AG09319 (cell line): ENCODE results near the gene TMEM156.

Experiments used
- DNase-seq: peaks from one replicate; pipeline ENCODE4 v3.0.0-alpha.2; 2010; ENCODE audit warnings: low read depth; ENCODE audit errors: extremely low read depth
- CTCF ChIP-seq: IDR thresholded peaks from 2 replicates; pipeline ENCODE4 v1.5.1; 2011; ENCODE audit warnings: low read depth, mild to moderate bottlenecking, inconsistent platforms, low read length, moderate library complexity

The TMEM156 gene

GRCh38 chr4:38939165-38939564, 93.0 kb downstream of the TMEM156 start:
- DNase-seq: no peak

DNA sequence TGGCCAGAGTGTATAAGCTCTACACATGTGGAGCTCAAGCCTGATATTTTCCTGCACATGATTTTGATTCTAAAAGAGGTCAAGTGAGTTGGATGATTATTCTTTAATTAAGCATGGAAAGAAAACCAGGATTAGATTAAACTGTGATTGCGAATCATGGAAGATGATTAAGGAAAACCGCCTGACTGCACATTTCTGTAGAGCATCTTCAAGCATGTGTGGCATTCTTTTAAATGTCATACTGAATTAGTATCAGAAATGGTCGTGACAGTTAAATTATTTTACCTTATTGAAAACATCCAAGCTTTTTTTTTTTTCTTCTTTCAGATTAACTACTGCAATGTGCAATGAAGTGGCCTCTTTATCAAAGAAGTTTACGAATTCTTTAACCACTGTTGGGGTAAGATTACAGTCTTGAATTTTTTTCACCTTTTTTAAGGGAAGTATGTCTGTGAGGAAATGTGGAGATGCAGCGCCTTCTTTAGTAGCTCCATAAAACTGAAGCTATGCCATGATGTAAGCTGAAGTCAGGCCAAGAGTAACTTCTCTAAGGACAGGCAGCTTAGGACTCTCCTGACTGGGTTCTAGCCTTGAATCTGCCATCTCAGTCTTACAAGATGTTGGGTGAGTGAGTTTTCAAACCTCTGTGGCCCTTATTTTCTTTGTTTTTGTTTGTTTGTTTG, 96.7 kb downstream of the TMEM156 start:
- peak; percentile 96 for DNase-seq
- TF ChIP-seq CTCF: 0 out of 2 replicates have a peak, but pooled peaks have one; percentile 2

More at GRCh38 chr4:38939165-38939564, 93.0 kb downstream of the TMEM156 start:
- TF ChIP-seq CTCF: no peak

DNA sequence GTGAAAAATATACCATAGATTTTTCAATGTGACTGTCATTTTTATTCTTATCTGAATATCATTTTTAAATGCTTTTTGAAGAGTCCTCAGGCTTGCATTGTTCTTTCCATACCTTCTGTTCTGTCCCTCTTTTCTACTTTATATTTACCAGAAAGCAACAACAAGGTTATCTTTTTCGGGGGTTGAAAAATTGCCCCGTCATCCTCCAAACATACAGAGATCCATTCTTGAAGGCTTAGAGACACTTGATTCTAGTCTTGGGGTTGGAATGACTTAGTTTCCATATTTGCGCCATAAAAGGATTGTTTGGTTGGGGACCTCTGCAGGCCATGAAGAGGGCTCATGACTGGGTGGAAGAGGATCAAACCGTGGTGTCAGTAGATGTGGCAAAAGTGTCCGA, 101.1 kb downstream of the TMEM156 start:
- no peak for DNase-seq
- TF ChIP-seq CTCF: no peak

GRCh38 chr4:38930707-38931106, 101.5 kb downstream of the TMEM156 start:
- DNase-seq: no peak
- TF ChIP-seq CTCF: no peak

DNA sequence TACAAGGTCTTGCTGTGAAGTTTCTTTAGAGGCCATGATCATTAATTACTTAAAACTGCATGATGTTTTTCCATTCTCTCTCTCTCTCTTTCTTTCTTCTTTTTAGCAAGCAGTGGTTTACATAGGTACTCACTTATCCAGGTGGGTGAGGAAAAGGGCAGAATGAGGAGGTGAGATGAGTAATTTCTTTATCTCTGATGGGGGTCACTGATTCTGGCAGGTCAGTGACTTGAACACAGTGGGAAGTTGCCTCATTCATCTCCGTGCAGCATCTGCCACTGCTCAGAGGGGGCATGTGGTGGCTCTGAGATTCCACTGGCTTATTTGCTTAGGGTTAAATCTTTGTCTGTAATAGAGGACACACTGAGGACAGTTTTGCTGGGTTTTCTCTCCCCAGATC, 102.0 kb downstream of the TMEM156 start:
- no peak for TF ChIP-seq CTCF
- no peak for DNase-seq

GRCh38 chr4:38928974-38929373, 103.2 kb downstream of the TMEM156 start:
- TF ChIP-seq CTCF: no peak
- DNase-seq: no peak

GRCh38 chr4:38928568-38928967, 103.6 kb downstream of the TMEM156 start:
- no peak for DNase-seq
- TF ChIP-seq CTCF: no peak
